ENCODE results near the gene GRIK5.
"Not testable (repeated sequence)": the region's sequence is repeated elsewhere in the genome, so short reads cannot be mapped to it uniquely, and the experiment has no call there.

Gene GRIK5

GRCh38 chr19:41995959-41996797, 73.8 kb downstream of the GRIK5 start:
- no peaks in the 10 kb centered on the region for H3K9me3 ChIP-seq
- peaks cover 100% of the 10 kb centered on the region for H3K27me3 ChIP-seq
- H3K4me1 ChIP-seq (ENCODE audit: control insufficient read depth in 1 of 2, insufficient read depth in 1 of 2, low read depth in 1 of 2, low read length in 1 of 2) = peaks cover 3 to 12% of the 10 kb centered on the region in 2 experiments
- no peak overlapping the region for H3K4me3 ChIP-seq (ENCODE audit: low read depth in 1 of 2, low read length in 1 of 2)
- no peak for TF ChIP-seq CTCF (IDR thresholded peaks at IDR 0.05)
- no peaks in the 10 kb centered on the region for H3K36me3 ChIP-seq
- no peak overlapping the region for H3K27ac ChIP-seq

GRCh38 chr19:41994994-41995958, 74.7 kb downstream of the GRIK5 start:
- H3K36me3 ChIP-seq = no peaks in the 10 kb centered on the region
- H3K27ac ChIP-seq = no peak overlapping the region
- H3K4me1 ChIP-seq (ENCODE audit: control insufficient read depth in 1 of 2, insufficient read depth in 1 of 2, low read depth in 1 of 2, low read length in 1 of 2) = peaks cover 3 to 12% of the 10 kb centered on the region in 2 experiments
- no peaks in the 10 kb centered on the region for H3K9me3 ChIP-seq
- H3K4me3 ChIP-seq (ENCODE audit: low read depth in 1 of 2, low read length in 1 of 2) = no peak overlapping the region
- no peak for TF ChIP-seq CTCF (IDR thresholded peaks at IDR 0.05)
- H3K27me3 ChIP-seq = peaks cover 99% of the 10 kb centered on the region

- no peaks in the 10 kb centered on the region for H3K9me3 ChIP-seq
- peaks cover 3 to 12% of the 10 kb centered on the region in 2 experiments for H3K4me1 ChIP-seq (ENCODE audit: control insufficient read depth in 1 of 2, insufficient read depth in 1 of 2, low read depth in 1 of 2, low read length in 1 of 2)
- H3K36me3 ChIP-seq = no peaks in the 10 kb centered on the region
- TF ChIP-seq CTCF (IDR thresholded peaks at IDR 0.05) = no peak
- peak overlapping the region in 1 of 2 experiments; percentile 56 for H3K4me3 ChIP-seq (ENCODE audit: low read depth in 1 of 2, low read length in 1 of 2)
- H3K27me3 ChIP-seq = peaks cover 91% of the 10 kb centered on the region
- no peak overlapping the region for H3K27ac ChIP-seq
These were observed 75.5 kb downstream of the GRIK5 start for GRCh38 chr19:41994521-41994971.

GRCh38 chr19:41993612-41994483, 76.2 kb downstream of the GRIK5 start, which contains the start of gene ATP1A3:
Gene ATP1A3, minus strand, starts transcription at chr19:41994230. Its CDS starts 154 bp downstream, at chr19:41994076.
- Histone ChIP-seq H3K9me3 (no peaks in the 10 kb centered on the region), H3K4me3 (ENCODE audit: low read depth in 1 of 2, low read length in 1 of 2) (peak within 1 kb of the TSS; percentile 15 to 56), H3K27me3 (peaks cover 84% of the 10 kb centered on the region), H3K27ac (no peak within 1 kb of the TSS), H3K4me1 (ENCODE audit: control insufficient read depth in 1 of 2, insufficient read depth in 1 of 2, low read depth in 1 of 2, low read length in 1 of 2) (peaks cover 3 to 12% of the 10 kb centered on the region in 2 experiments), H3K36me3 (no peaks in the 10 kb centered on the region)
- TF ChIP-seq CTCF (IDR thresholded peaks at IDR 0.05) = no peak

- not testable (repeated sequence) for H3K36me3 ChIP-seq; H3K9me3 ChIP-seq; H3K27ac ChIP-seq; H3K4me3 ChIP-seq (ENCODE audit: low read depth in 1 of 2, low read length in 1 of 2); H3K4me1 ChIP-seq (ENCODE audit: control insufficient read depth in 1 of 2, insufficient read depth in 1 of 2, low read depth in 1 of 2, low read length in 1 of 2)
- H3K27me3 ChIP-seq = peaks cover 66% of the 10 kb centered on the region
These were observed 78.0 kb downstream of the GRIK5 start for GRCh38 chr19:41991925-41992569.

Data from neutrophil (primary cell).